ENCODE results near the gene HIVEP3.

Gene HIVEP3

DNA sequence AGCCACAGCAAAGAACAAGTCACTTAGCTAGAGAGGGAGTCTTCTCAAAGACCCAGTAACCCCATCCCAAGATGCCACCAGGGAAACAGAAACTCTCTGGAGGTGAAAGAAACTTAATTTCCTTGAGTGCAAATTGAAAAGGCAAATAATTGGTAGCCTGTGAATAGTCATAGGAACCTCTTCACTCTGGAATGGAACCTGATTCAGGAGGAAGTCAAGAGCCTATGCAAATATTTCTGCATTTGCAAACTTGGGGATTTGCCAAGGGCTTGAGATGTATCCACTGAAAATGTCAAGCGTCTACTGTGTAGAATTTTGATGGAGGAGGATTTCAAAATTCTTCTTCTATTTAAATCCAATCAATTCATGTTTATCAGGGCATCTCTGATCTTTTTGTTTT lies 5.7 kb downstream of the HIVEP3 start:
- no peak overlapping the region for H3K27ac ChIP-seq (ENCODE audit: low read depth, low read length)
- no peak overlapping the region for H3K4me3 ChIP-seq (ENCODE audit: low read depth in 1 of 2, low read length in 2 of 2)
- H3K4me1 ChIP-seq (ENCODE audit: control insufficient read depth in 1 of 2, insufficient read depth in 2 of 2, low read length in 2 of 2), result peaks cover 10 to 11% of the 10 kb centered on the region in 2 donors
- no peaks in the 10 kb centered on the region for H3K36me3 ChIP-seq (ENCODE audit: control insufficient read depth in 1 of 2, insufficient read depth in 2 of 2, low read length in 2 of 2)
- H3K27me3 ChIP-seq (ENCODE audit: control insufficient read depth in 1 of 2, insufficient read depth in 2 of 2, low read length in 2 of 2), result peaks cover 3 to 11% of the 10 kb centered on the region in 2 donors
- no peak overlapping the region for H3K9ac ChIP-seq (ENCODE audit: low read depth in 1 of 2, low read length in 2 of 2)
- no peaks in the 10 kb centered on the region for H3K9me3 ChIP-seq (ENCODE audit: control insufficient read depth in 1 of 2, low read length in 2 of 2)

DNA sequence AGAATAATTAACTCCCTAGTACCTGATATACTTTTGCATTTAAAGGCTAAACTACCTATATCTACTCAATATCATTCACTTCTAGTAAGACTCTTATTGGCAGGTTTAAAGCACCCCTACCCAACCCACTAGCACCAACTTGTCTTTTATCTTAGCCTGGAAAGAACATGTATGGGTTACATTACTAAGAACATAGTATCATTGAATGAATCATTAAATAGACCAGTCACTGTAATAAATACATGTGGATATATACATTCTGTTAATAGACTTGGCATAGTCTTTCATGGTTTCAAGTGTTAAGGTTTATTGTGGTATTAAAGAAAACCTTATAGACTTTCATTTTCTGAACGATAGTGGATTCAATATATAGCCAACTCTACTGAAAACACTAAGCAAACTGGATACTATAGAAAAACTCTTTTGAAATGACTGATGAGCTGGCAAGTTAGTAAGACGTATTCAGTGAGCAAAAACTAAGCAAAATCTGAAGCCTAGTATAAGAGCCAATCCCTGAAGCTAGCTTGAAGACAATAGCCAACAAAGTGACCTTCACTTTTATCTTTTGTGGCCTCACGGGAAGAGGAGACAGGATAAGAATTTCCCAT lies 10.3 kb downstream of the HIVEP3 start:
- Histone ChIP-seq H3K4me1 (ENCODE audit: control insufficient read depth in 1 of 2, insufficient read depth in 2 of 2, low read length in 2 of 2) (no peaks in the 10 kb centered on the region), H3K27me3 (ENCODE audit: control insufficient read depth in 1 of 2, insufficient read depth in 2 of 2, low read length in 2 of 2) (peaks cover 0 to 7% of the 10 kb centered on the region in 2 donors), H3K27ac (ENCODE audit: low read depth, low read length) (no peak overlapping the region), H3K36me3 (ENCODE audit: control insufficient read depth in 1 of 2, insufficient read depth in 2 of 2, low read length in 2 of 2) (no peaks in the 10 kb centered on the region), H3K4me3 (ENCODE audit: low read depth in 1 of 2, low read length in 2 of 2) (no peak overlapping the region), H3K9me3 (ENCODE audit: control insufficient read depth in 1 of 2, low read length in 2 of 2) (no peaks in the 10 kb centered on the region), H3K9ac (ENCODE audit: low read depth in 1 of 2, low read length in 2 of 2) (no peak overlapping the region)

DNA sequence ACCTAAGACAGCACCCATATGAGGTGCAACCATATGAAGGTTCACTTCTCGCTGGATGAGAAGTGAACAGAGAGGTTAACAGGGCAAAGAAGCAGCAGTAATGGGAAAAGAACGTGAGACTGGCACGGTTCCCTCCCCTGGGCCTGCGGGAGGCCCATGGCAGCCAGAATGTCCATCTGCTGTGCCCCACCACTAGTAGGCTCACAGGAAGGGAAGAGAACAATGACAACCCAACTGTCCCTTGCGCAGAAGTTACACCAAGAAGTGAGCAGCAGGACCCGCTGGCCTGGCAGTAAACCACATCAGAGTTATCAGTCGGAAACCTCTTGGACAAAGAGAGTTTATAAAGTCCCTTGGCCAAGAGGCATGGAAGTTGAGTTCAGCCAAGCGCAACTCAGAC lies 11.3 kb downstream of the HIVEP3 start:
- Histone ChIP-seq H3K4me1 (ENCODE audit: control insufficient read depth in 1 of 2, insufficient read depth in 2 of 2, low read length in 2 of 2) (no peaks in the 10 kb centered on the region), H3K27ac (ENCODE audit: low read depth, low read length) (no peak overlapping the region), H3K4me3 (ENCODE audit: low read depth in 1 of 2, low read length in 2 of 2) (no peak overlapping the region), H3K27me3 (ENCODE audit: control insufficient read depth in 1 of 2, insufficient read depth in 2 of 2, low read length in 2 of 2) (peaks cover 0 to 7% of the 10 kb centered on the region in 2 donors), H3K36me3 (ENCODE audit: control insufficient read depth in 1 of 2, insufficient read depth in 2 of 2, low read length in 2 of 2) (no peaks in the 10 kb centered on the region), H3K9me3 (ENCODE audit: control insufficient read depth in 1 of 2, low read length in 2 of 2) (no peaks in the 10 kb centered on the region), H3K9ac (ENCODE audit: low read depth in 1 of 2, low read length in 2 of 2) (no peak overlapping the region)

DNA sequence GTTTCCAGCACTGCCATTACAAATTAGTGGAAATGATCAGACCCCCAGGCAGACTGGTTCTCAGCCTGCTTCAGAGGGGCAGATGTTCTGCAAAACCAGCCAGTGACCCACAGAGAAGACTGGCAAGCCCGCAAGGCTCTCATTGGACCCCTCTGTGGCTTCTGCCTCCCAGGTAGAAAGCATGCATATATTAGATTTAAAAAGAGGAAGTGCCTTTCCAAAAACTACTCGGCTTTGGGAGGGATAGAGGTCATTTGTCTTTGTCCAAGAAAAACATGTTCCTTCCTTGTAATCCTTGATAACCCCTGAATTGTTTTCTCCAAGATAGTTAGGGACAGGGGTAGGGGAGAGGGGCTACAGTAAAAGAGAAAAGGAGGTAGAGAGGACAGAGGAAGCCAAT lies 11.8 kb downstream of the HIVEP3 start:
- H3K9me3 ChIP-seq (ENCODE audit: control insufficient read depth in 1 of 2, low read length in 2 of 2), result no peaks in the 10 kb centered on the region

DNA sequence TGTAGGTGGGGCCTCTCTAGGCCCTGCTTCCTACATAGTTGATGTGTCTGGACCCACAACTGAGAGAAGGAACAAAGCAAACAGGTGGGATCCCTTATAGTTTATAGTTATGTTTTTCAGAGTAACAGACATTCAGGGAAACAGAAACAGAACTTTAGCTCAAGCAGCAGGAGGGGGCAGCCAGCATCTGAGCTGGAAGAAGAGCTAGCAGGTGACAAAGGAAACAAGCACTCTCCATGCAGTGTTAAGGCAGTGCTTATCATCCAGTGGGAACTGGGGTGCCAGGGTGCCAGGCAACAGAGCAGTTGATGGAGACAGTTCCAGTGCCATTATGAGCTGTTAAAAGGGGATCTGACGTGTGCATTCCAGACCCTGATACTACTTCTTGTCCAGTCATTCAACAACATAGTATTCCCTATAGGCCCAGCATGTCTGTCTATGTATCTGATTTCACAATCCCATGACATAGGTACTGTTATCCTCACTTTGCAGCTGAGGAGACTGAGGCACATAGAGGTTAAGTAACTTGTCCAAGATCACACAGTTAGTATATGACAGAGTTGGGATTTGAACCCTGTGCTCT lies 13.5 kb downstream of the HIVEP3 start:
- no peak overlapping the region for H3K27ac ChIP-seq (ENCODE audit: low read depth, low read length)
- H3K4me1 ChIP-seq (ENCODE audit: control insufficient read depth in 1 of 2, insufficient read depth in 2 of 2, low read length in 2 of 2), result peaks cover 0 to 4% of the 10 kb centered on the region in 2 donors
- peaks cover 0 to 7% of the 10 kb centered on the region in 2 donors for H3K27me3 ChIP-seq (ENCODE audit: control insufficient read depth in 1 of 2, insufficient read depth in 2 of 2, low read length in 2 of 2)
- H3K9me3 ChIP-seq (ENCODE audit: control insufficient read depth in 1 of 2, low read length in 2 of 2), result no peaks in the 10 kb centered on the region
- no peaks in the 10 kb centered on the region for H3K36me3 ChIP-seq (ENCODE audit: control insufficient read depth in 1 of 2, insufficient read depth in 2 of 2, low read length in 2 of 2)
- no peak overlapping the region for H3K4me3 ChIP-seq (ENCODE audit: low read depth in 1 of 2, low read length in 2 of 2)
- no peak overlapping the region for H3K9ac ChIP-seq (ENCODE audit: low read depth in 1 of 2, low read length in 2 of 2)

More for the DNA sequence above, 11.8 kb downstream of the HIVEP3 start:
- H3K4me3 ChIP-seq (ENCODE audit: low read depth in 1 of 2, low read length in 2 of 2), result no peak overlapping the region
- H3K36me3 ChIP-seq (ENCODE audit: control insufficient read depth in 1 of 2, insufficient read depth in 2 of 2, low read length in 2 of 2), result no peaks in the 10 kb centered on the region
- H3K4me1 ChIP-seq (ENCODE audit: control insufficient read depth in 1 of 2, insufficient read depth in 2 of 2, low read length in 2 of 2), result peaks cover 0 to under 1% of the 10 kb centered on the region in 2 donors
- H3K27me3 ChIP-seq (ENCODE audit: control insufficient read depth in 1 of 2, insufficient read depth in 2 of 2, low read length in 2 of 2), result peaks cover 0 to 7% of the 10 kb centered on the region in 2 donors
- H3K9ac ChIP-seq (ENCODE audit: low read depth in 1 of 2, low read length in 2 of 2), result no peak overlapping the region
- no peak overlapping the region for H3K27ac ChIP-seq (ENCODE audit: low read depth, low read length)

DNA sequence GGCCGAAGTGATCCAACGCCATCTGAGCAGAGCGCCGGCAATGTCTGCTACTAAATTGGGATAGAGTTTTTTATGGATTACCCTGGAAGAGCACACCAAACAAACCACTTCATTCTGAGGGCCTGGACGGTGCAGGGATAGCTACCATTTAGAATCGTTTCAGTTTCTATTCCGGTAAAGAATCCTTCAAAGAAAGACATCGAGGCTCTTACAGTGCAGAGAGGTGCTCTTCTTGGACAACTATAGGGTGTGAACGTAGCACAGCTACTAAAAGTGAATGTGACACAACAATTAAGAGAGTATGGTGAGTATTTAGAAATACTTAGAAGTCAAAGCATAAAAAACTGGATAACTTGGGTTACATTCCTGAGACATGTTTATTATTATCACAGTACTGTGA lies 16.1 kb downstream of the HIVEP3 start:
- Histone ChIP-seq H3K4me3 (ENCODE audit: low read depth in 1 of 2, low read length in 2 of 2) (no peak overlapping the region), H3K9ac (ENCODE audit: low read depth in 1 of 2, low read length in 2 of 2) (no peak overlapping the region), H3K27ac (ENCODE audit: low read depth, low read length) (no peak overlapping the region), H3K4me1 (ENCODE audit: control insufficient read depth in 1 of 2, insufficient read depth in 2 of 2, low read length in 2 of 2) (peaks cover 0 to 10% of the 10 kb centered on the region in 2 donors), H3K27me3 (ENCODE audit: control insufficient read depth in 1 of 2, insufficient read depth in 2 of 2, low read length in 2 of 2) (peaks cover 0 to 7% of the 10 kb centered on the region in 2 donors), H3K9me3 (ENCODE audit: control insufficient read depth in 1 of 2, low read length in 2 of 2) (no peaks in the 10 kb centered on the region), H3K36me3 (ENCODE audit: control insufficient read depth in 1 of 2, insufficient read depth in 2 of 2, low read length in 2 of 2) (no peaks in the 10 kb centered on the region)

- Histone ChIP-seq H3K27me3 (ENCODE audit: control insufficient read depth in 1 of 2, insufficient read depth in 2 of 2, low read length in 2 of 2) (peaks cover 0 to 2% of the 10 kb centered on the region in 2 donors), H3K4me3 (ENCODE audit: low read depth in 1 of 2, low read length in 2 of 2) (no peak overlapping the region), H3K4me1 (ENCODE audit: control insufficient read depth in 1 of 2, insufficient read depth in 2 of 2, low read length in 2 of 2) (peaks cover 0 to 10% of the 10 kb centered on the region in 2 donors), H3K36me3 (ENCODE audit: control insufficient read depth in 1 of 2, insufficient read depth in 2 of 2, low read length in 2 of 2) (no peaks in the 10 kb centered on the region), H3K9me3 (ENCODE audit: control insufficient read depth in 1 of 2, low read length in 2 of 2) (no peaks in the 10 kb centered on the region), H3K27ac (ENCODE audit: low read depth, low read length) (no peak overlapping the region), H3K9ac (ENCODE audit: low read depth in 1 of 2, low read length in 2 of 2) (no peak overlapping the region)
Observed at GRCh38 chr1:41902159-41902577, 16.6 kb downstream of the HIVEP3 start.

- Histone ChIP-seq H3K27me3 (ENCODE audit: control insufficient read depth in 1 of 2, insufficient read depth in 2 of 2, low read length in 2 of 2) (no peaks in the 10 kb centered on the region), H3K9ac (ENCODE audit: low read depth in 1 of 2, low read length in 2 of 2) (no peak overlapping the region), H3K4me3 (ENCODE audit: low read depth in 1 of 2, low read length in 2 of 2) (no peak overlapping the region), H3K27ac (ENCODE audit: low read depth, low read length) (no peak overlapping the region), H3K4me1 (ENCODE audit: control insufficient read depth in 1 of 2, insufficient read depth in 2 of 2, low read length in 2 of 2) (peaks cover 0 to 10% of the 10 kb centered on the region in 2 donors), H3K36me3 (ENCODE audit: control insufficient read depth in 1 of 2, insufficient read depth in 2 of 2, low read length in 2 of 2) (no peaks in the 10 kb centered on the region), H3K9me3 (ENCODE audit: control insufficient read depth in 1 of 2, low read length in 2 of 2) (no peaks in the 10 kb centered on the region)
Observed at GRCh38 chr1:41901551-41901950, 17.2 kb downstream of the HIVEP3 start.

GRCh38 chr1:41900603-41901444 lies 17.9 kb downstream of the HIVEP3 start:
- no peak overlapping the region for H3K4me3 ChIP-seq (ENCODE audit: low read depth in 1 of 2, low read length in 2 of 2)
- H3K9me3 ChIP-seq (ENCODE audit: control insufficient read depth in 1 of 2, low read length in 2 of 2), result no peaks in the 10 kb centered on the region
- H3K27ac ChIP-seq (ENCODE audit: low read depth, low read length), result no peak overlapping the region
- H3K36me3 ChIP-seq (ENCODE audit: control insufficient read depth in 1 of 2, insufficient read depth in 2 of 2, low read length in 2 of 2), result no peaks in the 10 kb centered on the region
- no peak overlapping the region for H3K9ac ChIP-seq (ENCODE audit: low read depth in 1 of 2, low read length in 2 of 2)
- H3K4me1 ChIP-seq (ENCODE audit: control insufficient read depth in 1 of 2, insufficient read depth in 2 of 2, low read length in 2 of 2), result peaks cover 0 to 10% of the 10 kb centered on the region in 2 donors
- no peaks in the 10 kb centered on the region for H3K27me3 ChIP-seq (ENCODE audit: control insufficient read depth in 1 of 2, insufficient read depth in 2 of 2, low read length in 2 of 2)

GRCh38 chr1:41898191-41898713 lies 20.5 kb downstream of the HIVEP3 start:
- H3K27me3 ChIP-seq (ENCODE audit: control insufficient read depth in 1 of 2, insufficient read depth in 2 of 2, low read length in 2 of 2), result no peaks in the 10 kb centered on the region
- no peaks in the 10 kb centered on the region for H3K36me3 ChIP-seq (ENCODE audit: control insufficient read depth in 1 of 2, insufficient read depth in 2 of 2, low read length in 2 of 2)
- no peak overlapping the region for H3K27ac ChIP-seq (ENCODE audit: low read depth, low read length)
- no peak overlapping the region for H3K4me3 ChIP-seq (ENCODE audit: low read depth in 1 of 2, low read length in 2 of 2)
- H3K4me1 ChIP-seq (ENCODE audit: control insufficient read depth in 1 of 2, insufficient read depth in 2 of 2, low read length in 2 of 2), result peaks cover 6 to 18% of the 10 kb centered on the region in 2 donors
- H3K9me3 ChIP-seq (ENCODE audit: control insufficient read depth in 1 of 2, low read length in 2 of 2), result no peaks in the 10 kb centered on the region
- no peak overlapping the region for H3K9ac ChIP-seq (ENCODE audit: low read depth in 1 of 2, low read length in 2 of 2)

Data from duodenal mucosa (tissue), 2 donors.